Measurements from ENCODE around the gene COL20A1. TPM values are rescaled to one million over a fixed set of nuclear protein-coding genes. Genes with fewer than 3 reads are reported as not detected.

Gene COL20A1
- total and polyA plus RNA-seq, 2 of the 13 experiments (the other 11 are each of a cell fraction or from before 2014, with no cell fraction given): not detected

- TF ChIP-seq ZNF562 (CRISPR knock-in tag; IDR thresholded peaks at IDR 0.05; ENCODE audit: borderline replicate concordance) (no peak), ZNF550 (CRISPR knock-in tag; IDR thresholded peaks at IDR 0.05; ENCODE audit: borderline replicate concordance) (no peak), RXRB (CRISPR knock-in tag; IDR thresholded peaks at IDR 0.05; ENCODE audit: borderline replicate concordance) (peak; percentile 42; the same call in 1 of the 2 replicates), EHMT2 (IDR thresholded peaks at IDR 0.05; ENCODE audit: borderline replicate concordance, low read depth, low read length) (no peak), HNF4A (CRISPR knock-in tag; IDR thresholded peaks at IDR 0.05) (peak; percentile 63), CTCF (CRISPR knock-in tag; IDR thresholded peaks at IDR 0.05) (0 out of 2 replicates have a peak, but pooled peaks have one; percentile 12), ZNF563 (CRISPR knock-in tag; IDR thresholded peaks at IDR 0.05) (no peak), ZNF800 (CRISPR knock-in tag; IDR thresholded peaks at IDR 0.05) (peak; percentile 47; the same call in 1 of the 2 replicates), HES4 (CRISPR knock-in tag; IDR thresholded peaks at IDR 0.05; ENCODE audit: borderline replicate concordance) (0 out of 2 replicates have a peak, but pooled peaks have one; percentile 40), ZBTB34 (CRISPR knock-in tag; IDR thresholded peaks at IDR 0.05) (no peak), SALL2 (CRISPR knock-in tag; IDR thresholded peaks at IDR 0.05) (0 out of 2 replicates have a peak, but pooled peaks have one; percentile 47), ZNF780A (CRISPR knock-in tag; IDR thresholded peaks at IDR 0.05) (no peak), FOXO4 (CRISPR knock-in tag; conservative IDR thresholded peaks at IDR 0.05) (no peak), ZNF567 (CRISPR knock-in tag; IDR thresholded peaks at IDR 0.05; ENCODE audit: borderline replicate concordance) (no peak), NFYC (CRISPR knock-in tag; IDR thresholded peaks at IDR 0.05) (no peak), PRMT3 (CRISPR knock-in tag; IDR thresholded peaks at IDR 0.05; ENCODE audit: borderline replicate concordance, low read depth) (no peak), ZNF737 (CRISPR knock-in tag; IDR thresholded peaks at IDR 0.05; ENCODE audit: borderline replicate concordance) (no peak), ZFP1 (CRISPR knock-in tag; IDR thresholded peaks at IDR 0.05) (no peak), KDM1A (CRISPR knock-in tag; IDR thresholded peaks at IDR 0.05) (no peak), SETDB1 (CRISPR knock-in tag; IDR thresholded peaks at IDR 0.05; ENCODE audit: borderline replicate concordance) (no peak), ZFX (CRISPR knock-in tag; IDR thresholded peaks at IDR 0.05; ENCODE audit: low read depth) (peak; percentile 42; the same call in 1 of the 2 replicates)
These were observed 74.6 kb downstream of the COL20A1 start (continued) for GRCh38 chr20:63367446-63368055.
